ENCODE data around the gene E2F1.
"Not testable (repeated sequence)": the region's sequence is repeated elsewhere in the genome, so short reads cannot be mapped to it uniquely, and the experiment has no call there.

E2F1 gene

DNA sequence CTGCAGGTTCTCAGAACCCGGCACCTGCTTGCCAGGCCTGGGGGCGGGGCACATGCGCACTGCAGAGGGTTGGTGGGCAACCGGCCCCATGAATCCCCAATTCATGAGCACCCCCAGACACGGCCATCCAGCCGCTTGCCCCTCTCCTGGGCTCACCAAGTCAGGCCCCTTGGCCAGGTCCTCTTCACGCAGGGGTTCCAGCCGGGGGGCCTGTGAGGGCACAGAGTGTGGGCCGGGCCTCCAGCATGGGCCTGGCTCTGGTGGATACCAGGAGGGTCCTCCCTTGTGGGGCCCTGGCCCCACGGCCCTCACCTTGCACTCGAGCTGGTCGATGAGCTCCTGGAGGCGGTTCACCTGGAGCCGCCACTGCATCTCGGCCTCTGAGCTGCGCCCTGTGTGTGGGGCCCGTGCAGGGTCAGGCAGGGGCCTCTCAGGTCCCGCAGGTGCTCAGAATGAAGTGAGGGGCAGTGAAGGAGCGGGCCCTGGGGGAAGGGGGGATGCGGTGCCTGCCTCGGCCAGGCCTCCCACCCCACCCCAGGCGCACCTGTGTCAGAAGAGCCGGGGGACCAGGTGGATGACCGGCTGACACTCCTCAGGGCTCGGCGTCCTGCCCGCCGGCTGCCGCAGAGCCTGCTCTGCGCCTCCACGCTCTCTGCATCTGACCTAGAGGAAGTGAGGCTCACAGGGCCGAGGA, 26.7 kb downstream of the E2F1 start:
- in situ Hi-C loops (cut with HindIII; ENCODE audit: low sequenced_read_pairs), result no loop called here

DNA sequence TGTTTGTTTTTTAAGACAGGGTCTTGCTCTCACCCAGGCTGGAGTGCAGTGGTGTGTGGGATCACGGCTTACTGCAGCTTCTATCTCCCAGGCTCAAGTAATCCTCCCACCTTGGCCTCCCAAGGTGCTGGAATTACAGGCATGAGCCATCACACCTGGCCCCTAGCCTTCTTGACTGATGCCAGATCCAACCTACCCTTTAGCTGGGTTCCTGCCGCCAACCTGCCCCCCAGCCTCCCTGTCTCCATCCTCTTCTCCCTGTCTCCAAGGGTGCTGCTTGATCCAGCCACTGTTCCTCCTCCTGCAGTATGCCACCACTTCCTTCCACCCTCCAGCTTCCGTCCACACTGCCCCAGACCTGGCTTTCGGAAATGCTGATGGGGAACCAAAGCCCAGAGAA, 27.3 kb downstream of the E2F1 start:
- in situ Hi-C loops (cut with HindIII; ENCODE audit: low sequenced_read_pairs), result no loop called here

DNA sequence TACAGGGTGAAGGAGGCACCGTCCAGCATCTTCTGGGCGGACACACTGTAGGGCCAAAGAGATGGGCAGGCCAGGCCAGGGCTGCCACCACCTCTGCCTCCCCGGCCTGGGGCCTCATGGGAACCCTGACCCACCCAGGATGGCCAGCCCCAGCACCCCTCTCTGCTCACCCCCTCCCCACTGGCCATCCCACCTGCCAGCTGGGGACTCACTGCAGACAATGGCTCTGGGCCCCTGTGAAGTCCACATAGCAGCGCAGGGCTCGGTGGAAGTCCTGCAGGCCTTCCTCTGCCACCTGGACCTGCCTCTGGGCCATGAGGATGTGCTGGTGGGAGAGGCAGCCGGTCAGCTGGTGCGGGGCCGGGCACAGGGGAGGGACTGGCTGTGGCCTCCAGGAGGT, 27.7 kb downstream of the E2F1 start:
- in situ Hi-C loops (cut with HindIII; ENCODE audit: low sequenced_read_pairs), result no loop called here

DNA sequence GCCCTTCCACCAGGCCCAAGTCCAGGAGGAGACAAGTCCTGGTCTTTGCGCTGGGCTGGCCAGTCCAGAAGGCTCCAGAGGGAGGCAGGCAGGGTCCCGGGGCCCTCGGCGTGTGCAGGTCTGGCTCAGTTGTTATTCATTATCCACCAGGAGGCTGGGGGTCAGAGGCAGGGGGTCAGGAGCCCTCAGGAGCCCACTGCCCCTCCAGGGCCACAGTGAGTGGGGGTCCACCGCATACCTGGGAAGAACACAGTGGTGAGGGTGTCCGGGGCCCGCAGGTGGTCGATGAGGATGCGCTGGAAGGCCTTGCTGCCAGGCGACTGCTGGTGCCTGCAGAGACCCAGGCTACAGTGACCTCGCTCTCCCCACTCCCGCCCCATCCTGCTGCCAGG, 28.5 kb downstream of the E2F1 start:
- in situ Hi-C loops (cut with HindIII; ENCODE audit: low sequenced_read_pairs), result no loop called here

DNA sequence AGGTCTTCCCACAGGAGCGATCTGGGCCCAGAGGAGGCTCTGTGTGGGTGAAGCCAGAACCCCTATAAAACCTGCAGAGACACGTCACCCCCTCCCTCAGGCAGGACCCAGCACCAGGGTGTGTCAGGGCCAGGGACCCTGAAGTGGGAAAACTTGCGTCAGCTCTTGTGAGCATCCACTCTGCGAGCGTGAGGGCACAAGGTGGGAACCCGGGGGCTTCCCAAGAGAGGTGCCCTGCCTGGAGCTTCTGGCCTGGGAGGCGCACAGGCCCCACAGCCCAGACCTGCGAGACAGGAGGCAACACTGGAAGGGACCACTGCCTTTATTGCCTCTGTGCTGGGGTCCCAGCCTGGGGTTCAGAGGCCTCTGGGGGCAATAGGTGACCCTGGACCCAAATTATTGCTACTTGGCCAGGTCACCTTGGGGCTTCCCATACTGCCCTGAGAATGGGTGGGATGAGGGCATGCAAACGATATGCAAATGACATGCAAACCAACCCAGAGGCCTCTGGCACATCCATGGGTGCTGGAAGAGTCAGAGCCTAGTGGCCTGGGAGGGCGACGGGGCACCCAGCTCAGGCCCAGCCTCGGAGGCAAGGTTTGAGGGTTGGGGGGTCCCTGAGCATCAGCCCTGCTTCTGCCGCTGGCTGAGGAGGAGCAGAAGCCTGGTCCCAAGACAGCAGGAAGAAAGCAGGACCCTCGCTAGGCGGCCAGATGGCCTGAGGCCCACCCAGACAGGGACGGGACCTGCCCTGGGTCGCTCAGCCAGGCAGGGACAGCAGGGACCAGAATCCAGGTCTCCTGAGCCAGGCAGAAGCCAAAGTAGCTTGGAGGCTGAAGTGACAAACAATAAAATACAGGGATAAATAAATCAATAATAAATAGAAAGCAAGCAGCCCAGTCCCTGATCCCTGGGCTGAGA, 29.1 kb downstream of the E2F1 start:
- in situ Hi-C loops (cut with HindIII; ENCODE audit: low sequenced_read_pairs), result no loop called here

DNA sequence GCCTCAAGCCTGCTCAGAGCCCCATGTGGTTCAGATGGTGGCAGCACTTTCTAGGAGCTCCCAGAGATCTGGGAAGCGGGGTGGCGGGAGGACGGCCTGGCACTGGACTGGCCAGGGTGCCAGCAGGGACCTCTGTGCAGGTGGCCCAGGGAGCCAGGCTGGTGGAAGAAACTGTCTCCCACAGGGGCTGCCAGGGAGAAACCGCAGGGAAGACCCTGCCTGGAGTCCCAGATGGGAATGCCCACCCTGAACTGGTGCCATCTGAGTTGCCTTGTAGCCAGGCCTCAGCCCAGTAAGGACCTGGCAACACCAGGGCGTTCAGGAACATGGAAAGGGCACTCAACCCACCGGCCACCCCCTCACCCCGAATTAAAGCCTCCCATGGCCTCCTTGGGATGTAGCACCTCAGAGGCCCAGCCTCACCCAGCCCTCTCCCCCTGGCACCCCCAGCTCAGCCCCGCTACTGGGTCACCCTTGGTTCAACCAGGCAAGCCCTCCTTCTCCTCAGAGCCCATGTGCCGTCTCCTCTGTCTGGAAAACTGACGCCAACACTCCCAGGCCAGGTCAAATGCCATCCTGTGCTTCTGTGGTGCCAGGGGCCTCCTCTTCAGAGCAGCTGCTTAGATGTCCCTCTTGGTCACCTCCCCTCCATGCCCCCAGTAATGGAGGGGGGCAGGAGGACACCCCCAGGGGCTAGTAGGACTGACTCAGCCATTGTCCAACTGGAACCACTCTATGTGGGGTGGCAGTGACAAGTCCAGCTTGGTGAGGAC, 30.0 kb downstream of the E2F1 start:
- in situ Hi-C loops (cut with HindIII; ENCODE audit: low sequenced_read_pairs), result no loop called here

DNA sequence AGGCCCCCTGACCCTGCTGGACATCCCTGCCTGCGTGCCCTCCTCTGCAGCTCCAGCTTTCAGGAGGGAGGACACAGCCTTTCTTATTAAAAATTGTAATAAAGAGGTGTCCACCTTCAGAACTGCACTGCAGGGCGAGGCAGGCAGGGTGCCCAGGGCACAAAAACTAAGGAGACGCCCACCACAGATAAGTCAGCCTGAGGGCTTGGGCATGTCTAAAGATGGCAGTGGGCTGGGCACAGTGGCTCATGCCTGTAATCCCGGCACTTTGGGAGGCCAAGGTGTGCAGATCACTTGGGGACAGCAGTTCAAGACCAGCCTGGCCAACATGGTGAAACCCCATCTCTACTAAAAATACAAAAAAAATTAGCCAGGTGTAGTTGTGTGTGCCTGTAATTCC, 31.0 kb downstream of the E2F1 start:
- in situ Hi-C loops (cut with HindIII; ENCODE audit: low sequenced_read_pairs), result no loop called here

DNA sequence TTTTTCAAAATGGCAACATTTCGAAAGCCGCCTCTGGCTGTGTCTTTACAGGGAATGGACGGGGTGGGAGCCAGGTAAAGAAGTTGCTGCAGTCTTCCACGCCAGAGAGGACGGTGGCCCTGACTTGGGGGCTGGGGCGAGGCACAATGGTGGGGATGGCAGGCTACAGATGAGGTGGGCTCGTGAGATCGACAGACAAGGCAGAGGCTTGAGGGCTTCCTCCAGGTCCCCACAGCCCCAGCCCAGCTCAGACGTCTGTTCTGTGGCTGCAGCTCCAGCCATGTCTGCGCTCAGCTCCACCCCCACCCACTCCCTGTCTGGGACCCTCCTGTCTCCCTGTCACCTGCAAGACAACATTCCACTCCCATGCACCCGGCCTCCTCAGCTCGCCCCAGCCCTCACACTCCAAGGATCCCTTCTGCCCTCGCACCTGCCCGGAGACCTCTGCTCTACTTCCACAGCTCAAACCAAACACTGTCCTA, 31.5 kb downstream of the E2F1 start:
- in situ Hi-C loops (cut with HindIII; ENCODE audit: low sequenced_read_pairs), result no loop called here

DNA sequence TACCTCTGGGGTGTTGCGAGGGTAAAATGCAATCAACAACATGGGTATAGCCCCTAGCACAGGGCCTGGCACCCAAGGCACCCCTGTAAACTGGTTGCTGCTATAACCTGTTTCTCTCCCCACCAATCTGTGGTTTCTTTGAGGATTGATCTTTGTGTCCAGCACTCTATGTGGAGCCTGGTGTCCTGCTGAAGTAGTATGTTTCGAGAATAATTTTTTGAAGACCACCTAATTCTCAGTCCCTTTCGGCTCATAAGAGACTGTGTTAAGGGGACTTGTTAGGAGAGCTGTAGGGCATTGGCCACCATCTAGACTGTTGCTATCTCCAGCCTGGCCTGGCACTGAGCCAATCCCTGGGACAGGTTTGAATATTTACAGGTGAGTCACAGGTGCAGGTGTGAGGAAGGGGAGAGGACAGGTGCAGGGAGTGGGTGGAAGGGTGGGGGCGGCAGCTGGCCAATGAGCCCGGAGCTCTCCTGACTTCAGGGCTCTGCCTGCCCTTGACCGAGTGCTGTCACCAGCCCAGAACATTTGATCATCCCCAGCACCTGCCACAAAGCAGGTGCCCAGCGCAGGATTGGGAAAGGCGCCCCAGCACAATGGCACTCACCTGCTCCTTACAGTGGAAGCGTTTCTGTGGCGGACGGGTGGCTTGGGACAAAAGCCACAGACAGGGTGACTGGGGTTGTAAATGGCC, 32.1 kb downstream of the E2F1 start:
- in situ Hi-C loops (cut with HindIII; ENCODE audit: low sequenced_read_pairs), result no loop called here

DNA sequence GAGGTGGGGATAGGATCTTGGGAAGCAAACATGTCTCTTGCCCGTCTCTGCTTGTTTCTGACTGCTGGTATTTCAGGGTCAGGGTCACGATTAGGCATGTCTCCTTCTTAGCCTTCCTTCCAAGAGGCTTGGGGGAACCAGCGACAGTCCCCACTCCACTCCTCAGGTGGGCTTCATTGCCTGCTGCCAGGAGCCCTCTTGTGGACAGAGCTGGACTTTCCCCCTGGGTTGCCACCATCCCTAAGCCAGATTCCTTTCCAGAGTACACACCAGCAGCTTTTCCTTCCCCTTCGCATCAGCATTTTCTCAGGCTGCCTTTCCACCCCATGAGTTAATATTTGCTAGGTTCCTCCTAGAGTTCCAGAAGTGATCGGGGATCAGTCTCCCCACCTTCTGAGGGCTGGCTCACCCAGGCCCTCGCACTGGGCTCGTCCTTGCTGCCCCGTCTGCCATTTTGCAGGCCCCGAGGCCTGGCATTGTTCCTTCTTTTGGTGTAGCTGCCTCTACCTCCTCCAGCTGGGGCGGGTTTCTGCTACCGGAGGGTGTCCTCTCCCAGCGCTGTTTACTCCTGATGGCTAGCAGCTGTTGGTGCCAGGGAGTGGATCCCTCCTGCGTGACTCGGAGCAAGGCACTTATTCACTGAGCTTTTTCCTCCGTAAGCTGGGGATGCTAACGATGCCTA, 32.8 kb downstream of the E2F1 start:
- in situ Hi-C loops (cut with HindIII; ENCODE audit: low sequenced_read_pairs), result no loop called here

DNA sequence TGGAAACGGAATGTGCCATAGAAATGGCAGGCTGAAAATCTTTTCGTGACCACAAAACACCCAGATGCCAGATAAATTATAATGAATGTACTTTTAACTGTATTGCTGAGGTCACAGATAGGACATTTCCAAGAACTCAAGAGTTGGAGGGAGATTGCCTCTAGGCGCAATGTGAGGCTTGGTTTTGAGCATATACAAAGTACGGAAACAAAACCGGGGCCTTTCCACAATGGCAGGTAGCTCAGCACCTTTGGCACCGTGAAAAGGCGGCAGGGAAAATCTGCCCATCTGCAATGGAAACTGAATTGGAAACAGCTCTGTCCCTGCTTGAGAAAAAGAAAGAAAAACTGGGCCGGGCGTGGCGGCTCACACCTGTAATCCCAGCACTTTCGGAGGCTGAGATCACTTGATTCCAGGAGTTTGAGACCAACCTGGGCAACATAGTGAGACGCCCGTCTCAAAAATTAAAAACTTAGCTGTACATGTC, 34.6 kb downstream of the E2F1 start:
- in situ Hi-C loops (cut with HindIII; ENCODE audit: low sequenced_read_pairs), result no loop called here

DNA sequence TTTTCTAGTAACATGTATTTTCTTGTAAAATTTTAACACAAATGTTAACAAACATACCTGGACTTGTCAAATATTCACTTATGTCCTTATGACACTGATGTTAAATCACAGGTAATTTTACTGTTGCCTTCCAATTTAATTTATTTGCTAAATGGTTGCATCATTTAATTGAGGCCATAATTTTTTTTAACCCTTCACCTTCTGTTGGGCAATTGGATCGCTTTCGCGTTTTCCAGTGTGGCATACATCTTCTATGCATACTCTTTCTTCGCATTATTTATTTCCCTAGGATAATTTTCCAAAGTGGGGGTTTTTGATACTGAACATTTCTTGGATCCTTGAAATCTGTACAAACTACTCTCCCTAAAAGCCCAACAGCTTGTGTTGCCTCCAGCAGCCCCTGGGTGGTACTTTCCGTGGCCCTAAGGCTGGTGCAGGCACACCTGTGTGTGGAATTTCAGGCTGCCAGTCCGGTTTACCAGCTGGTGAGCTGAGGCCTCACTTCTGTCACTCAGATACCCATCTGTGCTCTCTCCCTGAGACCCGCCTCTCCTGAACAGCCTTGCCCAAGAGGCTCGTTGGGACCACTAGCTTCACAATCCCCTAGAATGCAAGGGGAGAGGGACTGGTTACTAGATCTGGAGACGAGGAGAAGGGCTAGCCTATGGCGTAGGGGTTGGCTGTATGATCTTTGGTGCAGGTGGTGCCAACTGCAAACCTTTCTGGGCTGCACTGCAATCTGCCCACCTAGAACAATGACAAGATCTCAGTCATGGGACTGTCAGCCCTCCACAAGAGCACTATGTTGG, 35.2 kb downstream of the E2F1 start:
- in situ Hi-C loops (cut with HindIII; ENCODE audit: low sequenced_read_pairs), result no loop called here

DNA sequence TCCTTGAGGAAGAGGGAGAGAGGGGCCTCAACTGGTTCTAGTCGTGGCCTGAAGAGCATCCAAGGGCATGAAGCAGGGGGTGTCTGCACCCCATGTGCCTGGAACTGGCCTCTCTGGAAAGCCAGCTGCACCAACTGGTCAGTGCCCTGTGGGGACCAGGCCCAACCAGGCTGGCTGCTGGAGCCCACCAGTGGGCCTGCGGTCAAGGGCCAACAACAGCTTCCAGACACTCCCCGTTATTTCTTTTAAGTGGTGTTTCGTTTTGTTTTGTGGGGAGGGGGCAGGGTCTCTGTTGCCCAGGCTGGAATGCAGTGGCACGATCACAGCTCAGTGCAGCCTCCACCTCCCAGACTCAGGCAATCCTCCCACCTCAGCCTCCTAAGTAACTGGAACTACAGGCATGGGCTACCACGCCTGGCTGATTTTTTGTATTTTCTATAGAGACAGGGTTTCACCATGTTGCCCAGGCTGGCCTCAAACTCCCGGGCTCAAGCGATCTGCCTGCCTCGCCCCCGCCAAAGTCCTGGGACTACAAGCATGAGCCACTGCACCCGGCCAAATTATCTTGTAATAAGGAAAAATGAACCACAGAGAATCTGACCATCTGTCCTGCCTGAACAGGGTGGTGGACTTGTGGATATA, 36.0 kb downstream of the E2F1 start:
- in situ Hi-C loops (cut with HindIII; ENCODE audit: low sequenced_read_pairs), result no loop called here

DNA sequence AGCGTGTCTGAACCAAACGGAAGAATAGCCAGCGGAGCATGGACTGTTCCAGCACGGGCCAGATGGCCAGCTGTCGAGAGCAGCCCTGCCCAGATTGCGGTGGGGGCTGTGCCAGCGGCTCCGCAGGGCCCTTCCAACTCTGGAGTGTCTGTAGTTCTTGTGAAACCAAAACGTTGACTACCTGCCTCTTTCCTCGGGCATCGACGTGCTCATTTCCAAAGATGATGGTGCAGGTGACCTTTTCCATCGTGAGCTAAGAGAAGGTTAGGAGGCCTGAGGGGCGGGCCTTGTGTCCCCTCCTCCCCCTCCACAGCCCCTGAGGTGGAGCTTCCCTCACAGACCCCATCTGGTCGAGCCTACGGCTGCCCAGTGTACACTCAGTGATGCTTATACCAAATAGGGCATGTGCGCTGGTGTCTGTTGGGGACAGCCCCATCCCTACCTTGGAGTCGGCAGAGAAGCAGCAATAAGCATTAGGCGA, 36.9 kb downstream of the E2F1 start:
- in situ Hi-C loops (cut with HindIII; ENCODE audit: low sequenced_read_pairs), result no loop called here

DNA sequence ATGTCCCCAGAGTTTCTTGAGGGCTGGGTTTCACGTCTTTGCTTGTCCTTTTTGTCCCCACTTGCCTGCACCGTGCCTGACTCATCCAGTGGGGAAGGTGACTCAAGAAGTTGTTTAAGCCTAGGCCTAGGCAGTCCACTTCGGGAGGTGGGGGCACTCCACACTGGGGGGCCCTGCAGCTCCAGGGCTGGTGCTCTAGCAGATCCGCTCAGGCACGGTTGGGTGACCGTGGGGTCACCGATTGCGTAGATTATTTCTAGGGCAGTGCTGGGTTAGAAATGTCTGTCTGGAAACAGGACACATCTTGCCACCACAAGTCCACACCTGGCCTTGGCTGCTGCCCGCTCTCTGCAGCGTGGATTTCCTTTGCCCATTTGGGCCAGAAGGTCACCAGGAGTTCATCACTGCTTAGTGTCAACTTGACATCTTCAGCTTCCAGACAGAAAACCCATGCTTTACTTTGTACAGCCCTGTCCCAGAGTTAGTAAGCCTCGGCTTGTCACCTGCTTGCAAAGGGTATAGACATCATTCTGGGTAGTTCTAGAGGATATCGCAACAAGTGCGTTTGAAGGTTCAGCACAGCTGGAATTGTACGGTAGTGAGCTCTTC, 37.7 kb downstream of the E2F1 start:
- in situ Hi-C loops (cut with HindIII; ENCODE audit: low sequenced_read_pairs), result no loop called here

DNA sequence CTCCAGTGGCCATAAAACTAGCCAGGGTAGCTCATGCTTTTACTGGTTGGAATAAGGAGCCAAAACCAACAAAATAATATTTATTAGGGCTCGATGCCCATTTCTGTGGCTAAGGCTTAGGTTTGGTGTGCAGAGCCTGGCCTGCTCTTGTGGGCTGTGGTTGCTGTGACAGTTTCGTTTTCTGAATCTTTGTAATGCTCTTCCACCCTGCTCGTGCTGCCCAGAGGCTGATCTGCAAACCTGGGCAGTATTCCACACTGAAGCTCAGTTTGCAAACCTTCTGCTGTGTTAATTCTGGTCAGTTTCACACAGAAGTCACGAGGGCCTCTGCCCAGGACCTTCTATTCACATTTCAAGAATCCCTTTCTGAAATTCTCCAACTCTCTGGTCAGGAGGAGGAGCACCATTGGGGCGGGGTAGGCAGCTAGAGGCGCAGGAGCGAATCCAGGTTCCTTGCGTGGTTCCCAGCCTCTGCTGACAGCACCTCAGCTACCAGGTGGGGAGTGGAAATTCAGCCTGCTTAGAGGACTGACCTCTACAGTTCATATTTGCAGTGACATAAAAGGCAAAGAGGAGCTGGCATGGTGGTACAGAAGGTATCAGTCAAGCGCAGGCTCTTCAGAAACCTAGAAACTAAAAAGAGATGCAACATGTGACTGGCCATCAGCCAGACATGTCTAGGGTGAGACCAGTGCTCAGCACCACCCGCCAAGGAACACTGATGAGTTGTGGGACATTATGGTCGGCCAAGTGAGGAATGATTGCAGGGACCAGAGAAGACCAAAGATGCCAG, 38.4 kb downstream of the E2F1 start:
- in situ Hi-C loops (cut with HindIII; ENCODE audit: low sequenced_read_pairs), result no loop called here

DNA sequence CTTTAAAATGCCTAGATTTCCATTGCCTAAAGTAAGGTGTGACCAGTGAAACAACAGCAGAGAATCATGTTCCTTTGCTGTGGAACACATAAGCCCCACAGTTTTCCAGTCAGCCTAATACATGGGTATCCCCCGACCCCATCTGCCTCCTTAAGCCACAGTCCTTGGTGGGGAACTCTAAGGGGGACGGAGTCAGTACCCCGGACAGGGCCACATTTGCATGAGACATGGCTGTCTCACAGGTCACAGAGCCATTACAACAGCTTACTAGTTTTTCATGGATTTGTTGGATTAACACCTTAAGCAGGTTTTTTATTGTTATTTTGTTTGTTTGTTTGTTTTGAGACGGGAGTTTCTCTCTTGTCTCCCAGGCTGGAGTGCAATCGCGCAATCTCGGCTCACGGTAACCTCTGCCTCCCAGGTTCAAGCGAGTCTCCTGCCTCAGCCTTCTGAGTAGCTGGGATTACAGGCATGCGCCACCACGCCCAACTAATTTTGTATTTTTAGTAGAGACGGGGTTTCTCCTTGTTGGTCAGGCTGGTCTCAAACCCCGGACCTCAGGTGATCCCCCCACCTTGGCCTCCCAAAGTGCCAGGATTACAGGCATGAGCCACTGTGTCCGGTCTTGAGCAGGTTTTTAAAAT, 39.1 kb downstream of the E2F1 start:
- in situ Hi-C loops (cut with HindIII; ENCODE audit: low sequenced_read_pairs), result not testable (repeated sequence)
